Chondrocyte (in vitro differentiated cells): ENCODE results near the gene SND1. TPM values are rescaled to one million over a fixed set of nuclear protein-coding genes. Genes with fewer than 3 reads are reported as not detected.

Experiments
- DNase-seq: peaks from one replicate; pipeline ENCODE4 v3.0.0; 2021; ENCODE audit warnings: mixed read lengths, low spot score
- H3K27ac Mint-ChIP-seq: one replicate; pipeline ENCODE4 v1.8.0; 2021; ENCODE audit warnings: mild to moderate bottlenecking, moderate library complexity, mixed read lengths; ENCODE audit not compliant: unreplicated experiment
- H3K27me3 Mint-ChIP-seq: 2 replicates; pipeline ENCODE4 v1.8.0; 2021; ENCODE audit warnings: low read depth, mixed read lengths
- H3K36me3 Mint-ChIP-seq: 2 replicates; pipeline ENCODE4 v1.8.0; 2021; ENCODE audit warnings: low read depth, mixed read lengths
- H3K4me1 Mint-ChIP-seq: 2 replicates; pipeline ENCODE4 v1.8.0; 2021; ENCODE audit warnings: low read depth, mild to moderate bottlenecking, mixed read lengths
- H3K4me3 Mint-ChIP-seq: one replicate; pipeline ENCODE4 v1.8.0; 2021; ENCODE audit warnings: mild to moderate bottlenecking, moderate library complexity, mixed read lengths; ENCODE audit not compliant: unreplicated experiment
- H3K9me3 Mint-ChIP-seq: 2 replicates; pipeline ENCODE4 v1.8.0; 2021; ENCODE audit warnings: low read depth, mixed read lengths
- CTCF ChIP-seq: fragments of 200-600 bp; sonication (generic); IDR thresholded peaks from 2 replicates; pipeline ENCODE4 v1.5.0; 2021; ENCODE audit warnings: antibody characterized with exemption, mild to moderate bottlenecking, moderate library complexity
- total RNA-seq: library from RNA; stranded (reverse); gene quantifications from 3 replicates; pipeline ENCODE4 v1.2.1, GENCODE V29; 2021

SND1 gene
- total RNA-seq, 1 donor from 2014 or later: 229 TPM

GRCh38 chr7:128032605-128033235 is 380.7 kb downstream of the SND1 start:
- H3K27ac Mint-ChIP-seq: peak overlapping the region; percentile 63

GRCh38 chr7:128033246-128033645 is 381.3 kb downstream of the SND1 start:
- no peak for TF ChIP-seq CTCF

More at GRCh38 chr7:128032605-128033235, 380.7 kb downstream of the SND1 start:
- peak overlapping the region; percentile 48 for H3K4me3 Mint-ChIP-seq
- no peaks in the 10 kb centered on the region for H3K9me3 Mint-ChIP-seq
- no peaks in the 10 kb centered on the region for H3K27me3 Mint-ChIP-seq
- DNase-seq: no peak
- peaks cover 8% of the 10 kb centered on the region for H3K4me1 Mint-ChIP-seq
- no peak for TF ChIP-seq CTCF
- H3K36me3 Mint-ChIP-seq: peaks cover 4% of the 10 kb centered on the region

GRCh38 chr7:128034825-128035224 is 382.8 kb downstream of the SND1 start:
- no peak for DNase-seq
- H3K27me3 Mint-ChIP-seq: no peaks in the 10 kb centered on the region
- H3K9me3 Mint-ChIP-seq: no peaks in the 10 kb centered on the region
- TF ChIP-seq CTCF: no peak
- H3K36me3 Mint-ChIP-seq: no peaks in the 10 kb centered on the region
- H3K4me3 Mint-ChIP-seq: no peak overlapping the region
- no peak overlapping the region for H3K27ac Mint-ChIP-seq
- H3K4me1 Mint-ChIP-seq: peaks cover 8% of the 10 kb centered on the region

More at GRCh38 chr7:128033246-128033645, 381.3 kb downstream of the SND1 start:
- no peak overlapping the region for H3K27ac Mint-ChIP-seq
- peaks cover 4% of the 10 kb centered on the region for H3K36me3 Mint-ChIP-seq
- DNase-seq: no peak
- no peaks in the 10 kb centered on the region for H3K27me3 Mint-ChIP-seq
- H3K4me1 Mint-ChIP-seq: peaks cover 8% of the 10 kb centered on the region
- H3K9me3 Mint-ChIP-seq: no peaks in the 10 kb centered on the region
- no peak overlapping the region for H3K4me3 Mint-ChIP-seq

GRCh38 chr7:128035712-128036111 is 383.7 kb downstream of the SND1 start:
- no peak for DNase-seq
- Mint-ChIP-seq H3K36me3 (no peaks in the 10 kb centered on the region), H3K27me3 (no peaks in the 10 kb centered on the region), H3K27ac (no peak overlapping the region), H3K9me3 (no peaks in the 10 kb centered on the region), H3K4me1 (peaks cover 7% of the 10 kb centered on the region), H3K4me3 (no peak overlapping the region)
- peak; percentile 68 for TF ChIP-seq CTCF

- no peak for DNase-seq
- Mint-ChIP-seq H3K36me3 (no peaks in the 10 kb centered on the region), H3K27ac (no peak overlapping the region), H3K27me3 (no peaks in the 10 kb centered on the region), H3K4me3 (no peak overlapping the region), H3K4me1 (peaks cover 12% of the 10 kb centered on the region), H3K9me3 (no peaks in the 10 kb centered on the region)
- no peak for TF ChIP-seq CTCF
Observed at GRCh38 chr7:128036226-128036940, 384.4 kb downstream of the SND1 start.
